BLaER1 treated with 17β-estradiol and CSF1 and Interleukin-3, amounts not matched to agents 10 nM and 100 nM (cell line): Measurements from ENCODE around the gene KIF1A.

Experiments used
- H3K27ac ChIP-seq, 11 experiments: shearing (Covaris generic); formaldehyde crosslinking; 2 replicates each; pipeline ENCODE4 v1.8.1; 2022
- H3K27me3 ChIP-seq, 11 experiments: shearing (Covaris generic); formaldehyde crosslinking; 2 replicates each; pipeline ENCODE4 v1.8.1; 2022
- H3K36me3 ChIP-seq, 11 experiments: shearing (Covaris generic); formaldehyde crosslinking; 2 replicates each; pipeline ENCODE4 v1.8.1; 2022
- H3K4me1 ChIP-seq, 10 experiments: shearing (Covaris generic); formaldehyde crosslinking; 2 replicates each; pipeline ENCODE4 v1.8.1; 2022
- H3K4me2 ChIP-seq, 11 experiments: shearing (Covaris generic); formaldehyde crosslinking; 2 replicates each; pipeline ENCODE4 v1.8.1; 2022
- H3K4me3 ChIP-seq, 10 experiments: shearing (Covaris generic); formaldehyde crosslinking; 2 replicates each; pipeline ENCODE4 v1.8.1; 2022
- H3K9ac ChIP-seq, 11 experiments: shearing (Covaris generic); formaldehyde crosslinking; 2 replicates each; pipeline ENCODE4 v1.8.1; 2022
- H3K9me3 ChIP-seq, 11 experiments: shearing (Covaris generic); formaldehyde crosslinking; replicated peaks in 1 of 11; 2 replicates each; pipeline ENCODE4 v1.8.1; 2022
- H4K20me1 ChIP-seq, 11 experiments: shearing (Covaris generic); formaldehyde crosslinking; 2 replicates each; pipeline ENCODE4 v1.8.1; 2022
- Cebpa-rat ChIP-seq, 11 experiments: shearing (Covaris generic); IDR thresholded peaks; 2 replicates each; pipeline ENCODE4 v1.8.1; 2022

The KIF1A gene

GRCh38 chr2:240727913-240728312 lies 92.1 kb downstream of the KIF1A start:
- Histone ChIP-seq H3K4me2 (peak overlapping the region; percentile 55 to 89 (median 67)), H3K36me3 (no peaks in the 10 kb centered on the region)

DNA sequence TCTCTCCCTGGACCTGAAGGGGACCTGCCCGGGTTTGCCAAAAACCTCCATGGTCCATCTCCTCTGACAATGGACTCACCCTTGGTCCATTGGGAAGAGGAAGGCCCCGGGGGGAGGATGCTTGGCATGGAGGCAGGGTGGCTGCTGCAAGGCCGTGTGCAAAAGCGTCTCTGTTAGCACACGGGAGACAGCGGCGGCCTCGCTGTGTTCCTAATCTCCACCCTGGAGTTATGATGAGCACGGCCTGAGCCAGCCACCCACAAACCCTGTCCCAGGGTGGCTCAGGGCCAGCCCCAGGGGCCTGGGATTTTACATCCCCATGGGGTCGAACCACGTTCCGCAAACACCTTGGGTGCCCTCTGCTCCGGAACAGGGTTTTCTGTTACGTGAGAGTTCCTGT lies 92.6 kb downstream of the KIF1A start:
- TF ChIP-seq Cebpa-rat (IDR thresholded peaks at IDR 0.05), result no peak
- H3K27ac ChIP-seq, result 0 out of 22 replicates have a peak overlapping the region, but pooled peaks of 2 of the 11 experiments have one; percentile 0 to 18
- no peak overlapping the region for H3K4me3 ChIP-seq
- peak overlapping the region; percentile 55 to 89 (median 67) for H3K4me2 ChIP-seq
- peaks cover 28 to 66% (median 61%) of the 10 kb centered on the region in 10 experiments for H3K4me1 ChIP-seq
- peak overlapping the region in 3 of 11 experiments; percentile 31 to 52 (median 40); a peak in 6 of 22 replicates for H3K9ac ChIP-seq
- no peaks in the 10 kb centered on the region for H3K36me3 ChIP-seq
- peaks cover 0 to 10% (median 0%) of the 10 kb centered on the region in 11 experiments; a peak in 6 of 22 replicates for H3K27me3 ChIP-seq
- H3K9me3 ChIP-seq, result no peaks in the 10 kb centered on the region
- peaks cover 0 to 17% (median 0%) of the 10 kb centered on the region in 11 experiments; a peak in 5 of 22 replicates for H4K20me1 ChIP-seq

More at GRCh38 chr2:240727913-240728312, 92.1 kb downstream of the KIF1A start:
- H3K27ac ChIP-seq, result 0 out of 22 replicates have a peak overlapping the region, but pooled peaks of 2 of the 11 experiments have one; percentile 0 to 18
- H3K9me3 ChIP-seq, result no peaks in the 10 kb centered on the region
- peak overlapping the region in 3 of 11 experiments; percentile 31 to 52 (median 40); a peak in 5 of 22 replicates for H3K9ac ChIP-seq
- TF ChIP-seq Cebpa-rat (IDR thresholded peaks at IDR 0.05), result no peak
- peaks cover 0 to 10% (median 0%) of the 10 kb centered on the region in 11 experiments; a peak in 6 of 22 replicates for H3K27me3 ChIP-seq
- H4K20me1 ChIP-seq, result peaks cover 0 to 17% (median 0%) of the 10 kb centered on the region in 11 experiments; a peak in 5 of 22 replicates
- H3K4me3 ChIP-seq, result no peak overlapping the region
- peaks cover 28 to 68% (median 62%) of the 10 kb centered on the region in 10 experiments for H3K4me1 ChIP-seq

DNA sequence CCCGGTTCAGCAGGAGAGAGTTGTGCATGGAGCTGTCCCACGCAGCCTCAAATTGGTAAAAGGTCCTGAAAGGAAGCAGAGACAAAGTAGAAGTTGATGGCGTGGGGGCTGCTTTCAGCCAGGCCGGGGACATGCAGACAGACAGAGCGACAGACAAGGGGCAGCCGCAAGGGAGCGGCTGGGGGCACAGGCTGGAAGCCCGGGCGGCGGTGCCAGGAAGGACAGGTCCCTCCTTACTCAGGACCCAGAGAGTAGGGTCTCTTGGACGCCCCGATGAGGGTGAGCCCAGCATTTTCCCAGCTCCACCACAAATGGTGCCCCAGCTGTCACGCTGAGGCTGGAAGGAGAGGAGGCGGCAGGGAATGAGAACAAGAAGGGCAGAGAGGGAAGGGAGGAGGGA lies 93.1 kb downstream of the KIF1A start:
- peak overlapping the region in 3 of 11 experiments; percentile 31 to 52 (median 40); a peak in 4 of 22 replicates for H3K9ac ChIP-seq
- no peak for TF ChIP-seq Cebpa-rat (IDR thresholded peaks at IDR 0.05)
- 0 out of 22 replicates have a peak overlapping the region, but pooled peaks of 2 of the 11 experiments have one; percentile 0 to 18 for H3K27ac ChIP-seq
- peak overlapping the region; percentile 55 to 89 (median 67); a peak in 19 of 22 replicates for H3K4me2 ChIP-seq
- no peak overlapping the region for H3K4me3 ChIP-seq
- peaks cover 0 to 10% (median 0%) of the 10 kb centered on the region in 11 experiments; a peak in 6 of 22 replicates for H3K27me3 ChIP-seq
- H3K4me1 ChIP-seq, result peaks cover 28 to 66% (median 61%) of the 10 kb centered on the region in 10 experiments
- H4K20me1 ChIP-seq, result peaks cover 0 to 17% (median 0%) of the 10 kb centered on the region in 11 experiments; a peak in 5 of 22 replicates
- H3K9me3 ChIP-seq, result no peaks in the 10 kb centered on the region
- no peaks in the 10 kb centered on the region for H3K36me3 ChIP-seq

GRCh38 chr2:240725671-240726070 lies 94.3 kb downstream of the KIF1A start:
- peaks cover 0 to 9% (median 0%) of the 10 kb centered on the region in 11 experiments; a peak in 4 of 22 replicates for H4K20me1 ChIP-seq
- H3K27ac ChIP-seq, result peak overlapping the region in 6 of 11 experiments; percentile 2 to 63 (median 20); a peak in 7 of 22 replicates
- H3K4me1 ChIP-seq, result peaks cover 20 to 56% (median 51%) of the 10 kb centered on the region in 10 experiments
- H3K9me3 ChIP-seq, result no peaks in the 10 kb centered on the region
- no peak for TF ChIP-seq Cebpa-rat (IDR thresholded peaks at IDR 0.05)
- H3K9ac ChIP-seq, result peak overlapping the region in 3 of 11 experiments; percentile 22 to 52 (median 29); a peak in 3 of 22 replicates
- no peak overlapping the region for H3K4me3 ChIP-seq
- no peaks in the 10 kb centered on the region for H3K36me3 ChIP-seq
- H3K27me3 ChIP-seq, result peaks cover 0 to 1% (median 0%) of the 10 kb centered on the region in 11 experiments; a peak in 5 of 22 replicates
- peak overlapping the region in 9 of 11 experiments; percentile 25 to 69 (median 53); a peak in 14 of 22 replicates for H3K4me2 ChIP-seq

GRCh38 chr2:240725266-240725665 lies 94.8 kb downstream of the KIF1A start:
- Histone ChIP-seq H3K4me2 (peak overlapping the region in 9 of 11 experiments; percentile 25 to 69 (median 53); a peak in 14 of 22 replicates), H3K36me3 (no peaks in the 10 kb centered on the region), H3K27me3 (no peaks in the 10 kb centered on the region; a peak in 2 of 22 replicates), H4K20me1 (peaks cover 0 to 6% (median 0%) of the 10 kb centered on the region in 11 experiments; a peak in 1 of 22 replicates), H3K9me3 (no peaks in the 10 kb centered on the region), H3K9ac (peak overlapping the region in 3 of 11 experiments; percentile 22 to 52 (median 29); a peak in 3 of 22 replicates), H3K4me3 (no peak overlapping the region), H3K4me1 (peaks cover 16 to 52% (median 47%) of the 10 kb centered on the region in 10 experiments), H3K27ac (peak overlapping the region in 6 of 11 experiments; percentile 2 to 63 (median 20); a peak in 7 of 22 replicates)
- TF ChIP-seq Cebpa-rat (IDR thresholded peaks at IDR 0.05), result no peak

GRCh38 chr2:240724431-240724830 lies 95.6 kb downstream of the KIF1A start:
- Histone ChIP-seq H3K9me3 (no peaks in the 10 kb centered on the region), H3K4me1 (peaks cover 10 to 43% (median 38%) of the 10 kb centered on the region in 10 experiments), H3K4me3 (no peak overlapping the region), H3K27ac (no peak overlapping the region), H3K36me3 (no peaks in the 10 kb centered on the region), H3K27me3 (no peaks in the 10 kb centered on the region; a peak in 2 of 22 replicates), H3K9ac (no peak overlapping the region), H4K20me1 (peaks cover 0 to 5% (median 0%) of the 10 kb centered on the region in 11 experiments; a peak in 1 of 22 replicates), H3K4me2 (no peak overlapping the region)
- TF ChIP-seq Cebpa-rat (IDR thresholded peaks at IDR 0.05), result no peak

DNA sequence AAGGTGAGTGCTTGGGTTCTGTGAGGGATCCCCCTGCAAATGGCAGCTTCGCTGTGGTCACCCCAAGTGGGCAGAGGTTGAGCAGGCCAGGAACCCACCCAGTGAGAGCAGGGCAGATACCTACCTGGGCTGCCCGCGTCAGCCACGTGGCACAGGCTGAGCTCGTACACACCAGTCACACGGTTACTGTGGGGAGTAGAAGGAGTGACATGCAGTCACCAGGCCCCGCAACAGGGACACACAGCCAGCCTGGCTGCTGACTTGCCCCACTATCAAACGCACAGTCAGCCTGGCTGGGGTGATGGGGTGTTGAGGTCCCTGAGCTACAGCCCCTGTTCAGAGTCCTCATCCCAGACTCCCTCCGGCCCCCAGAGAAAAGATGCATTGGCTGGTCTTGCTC lies 96.2 kb downstream of the KIF1A start:
- H3K27me3 ChIP-seq, result no peaks in the 10 kb centered on the region; a peak in 2 of 22 replicates
- H3K4me2 ChIP-seq, result no peak overlapping the region
- no peak for TF ChIP-seq Cebpa-rat (IDR thresholded peaks at IDR 0.05)
- H3K9ac ChIP-seq, result no peak overlapping the region
- H3K9me3 ChIP-seq, result no peaks in the 10 kb centered on the region
- H3K27ac ChIP-seq, result no peak overlapping the region
- H3K36me3 ChIP-seq, result no peaks in the 10 kb centered on the region
- H3K4me1 ChIP-seq, result peaks cover 10 to 38% (median 35%) of the 10 kb centered on the region in 10 experiments
- peaks cover 0 to 5% (median 0%) of the 10 kb centered on the region in 11 experiments; a peak in 1 of 22 replicates for H4K20me1 ChIP-seq
- no peak overlapping the region for H3K4me3 ChIP-seq

DNA sequence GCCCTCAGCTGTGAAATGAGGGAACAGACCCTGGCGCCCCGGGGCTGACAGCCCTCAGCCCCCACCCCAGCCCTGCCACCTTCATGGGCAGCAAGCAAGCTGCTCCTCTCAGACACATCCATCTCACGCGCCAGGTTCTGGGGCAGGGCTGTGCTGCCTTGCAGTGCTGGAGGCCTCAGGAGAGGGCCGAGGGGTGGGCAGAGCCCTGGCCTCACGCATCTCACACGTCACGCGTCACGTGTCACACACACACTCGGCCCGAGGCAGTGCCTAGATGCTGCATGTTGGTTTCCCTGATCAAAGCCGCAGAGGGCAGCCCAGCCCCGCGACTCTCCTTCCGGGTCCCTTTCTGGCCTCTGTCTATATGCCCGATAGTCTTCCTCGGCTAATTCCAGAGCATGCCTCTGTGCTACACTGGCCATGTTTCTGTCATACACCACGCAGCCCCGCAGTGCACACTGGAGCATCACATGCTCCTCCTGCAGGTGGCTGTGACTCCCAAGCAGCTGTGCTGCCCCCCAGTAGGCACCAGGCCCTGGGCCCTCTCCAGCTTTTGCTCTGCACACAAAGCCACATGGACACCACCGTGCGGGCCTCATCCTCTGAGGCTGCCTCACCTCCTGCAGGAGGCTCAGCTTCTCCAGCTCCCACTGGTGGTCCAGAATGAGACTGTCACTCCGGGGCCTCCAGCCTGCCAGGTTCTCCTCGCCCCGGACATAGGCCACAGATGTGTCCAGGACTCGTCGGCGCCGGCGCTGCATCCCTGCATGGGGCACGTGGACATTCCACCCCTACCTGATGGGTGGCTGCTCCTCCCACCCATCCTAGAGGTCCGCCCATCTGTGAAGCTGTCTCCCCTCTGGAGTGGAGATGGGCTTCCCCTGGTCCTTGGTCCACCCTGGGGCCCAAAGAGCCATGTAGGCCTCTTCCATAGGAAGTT lies 97.0 kb downstream of the KIF1A start:
- Histone ChIP-seq H3K9ac (no peak overlapping the region), H4K20me1 (peaks cover 0 to 5% (median 0%) of the 10 kb centered on the region in 11 experiments; a peak in 1 of 22 replicates), H3K4me1 (peaks cover 10 to 38% (median 35%) of the 10 kb centered on the region in 10 experiments), H3K9me3 (no peaks in the 10 kb centered on the region), H3K27ac (no peak overlapping the region), H3K27me3 (no peaks in the 10 kb centered on the region; a peak in 2 of 22 replicates), H3K4me2 (no peak overlapping the region), H3K36me3 (no peaks in the 10 kb centered on the region), H3K4me3 (no peak overlapping the region)
- no peak for TF ChIP-seq Cebpa-rat (IDR thresholded peaks at IDR 0.05)
